ENCODE results near the gene LEP.

DNA sequence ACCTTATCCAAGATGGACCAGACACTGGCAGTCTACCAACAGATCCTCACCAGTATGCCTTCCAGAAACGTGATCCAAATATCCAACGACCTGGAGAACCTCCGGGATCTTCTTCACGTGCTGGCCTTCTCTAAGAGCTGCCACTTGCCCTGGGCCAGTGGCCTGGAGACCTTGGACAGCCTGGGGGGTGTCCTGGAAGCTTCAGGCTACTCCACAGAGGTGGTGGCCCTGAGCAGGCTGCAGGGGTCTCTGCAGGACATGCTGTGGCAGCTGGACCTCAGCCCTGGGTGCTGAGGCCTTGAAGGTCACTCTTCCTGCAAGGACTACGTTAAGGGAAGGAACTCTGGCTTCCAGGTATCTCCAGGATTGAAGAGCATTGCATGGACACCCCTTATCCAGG is 13.4 kb downstream of the LEP start:
- TF ChIP-seq ELF4 (IDR thresholded peaks at IDR 0.05) (no peak), TARDBP (IDR thresholded peaks at IDR 0.05) (no peak), SP1 (IDR thresholded peaks at IDR 0.05) (no peak), HDGF (IDR thresholded peaks at IDR 0.05; ENCODE audit: borderline replicate concordance) (no peak), SUZ12 (IDR thresholded peaks at IDR 0.05) (no peak), FOXA1 (IDR thresholded peaks at IDR 0.05) (no peak), FOXM1 (IDR thresholded peaks at IDR 0.05; ENCODE audit: borderline replicate concordance) (no peak), L3MBTL2 (conservative IDR thresholded peaks at IDR 0.05) (no peak), NFRKB (IDR thresholded peaks at IDR 0.05) (no peak)
- TF ChIP-seq, protein P1, sequence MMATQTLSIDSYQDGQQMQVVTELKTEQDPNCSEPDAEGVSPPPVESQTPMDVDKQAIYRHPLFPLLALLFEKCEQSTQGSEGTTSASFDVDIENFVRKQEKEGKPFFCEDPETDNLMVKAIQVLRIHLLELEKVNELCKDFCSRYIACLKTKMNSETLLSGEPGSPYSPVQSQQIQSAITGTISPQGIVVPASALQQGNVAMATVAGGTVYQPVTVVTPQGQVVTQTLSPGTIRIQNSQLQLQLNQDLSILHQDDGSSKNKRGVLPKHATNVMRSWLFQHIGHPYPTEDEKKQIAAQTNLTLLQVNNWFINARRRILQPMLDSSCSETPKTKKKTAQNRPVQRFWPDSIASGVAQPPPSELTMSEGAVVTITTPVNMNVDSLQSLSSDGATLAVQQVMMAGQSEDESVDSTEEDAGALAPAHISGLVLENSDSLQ (IDR thresholded peaks at IDR 0.05) = no peak
